Uterus (tissue), 4 donors: ENCODE data around the gene HACE1. TPM values are rescaled to one million over a fixed set of nuclear protein-coding genes. Genes with fewer than 3 reads are reported as not detected.
"Not testable (repeated sequence)": the region's sequence is repeated elsewhere in the genome, so short reads cannot be mapped to it uniquely, and the experiment has no call there.

ENCODE experiments used
- DNase-seq, 2 donors: peaks; one replicate each; pipeline ENCODE4 v3.0.0-alpha.2; 2019 to 2020
- H3K27ac ChIP-seq, 2 donors: fragments of 200-600 bp; sonication (generic); 1 replicate in 1 of 2; 2 replicates in 1 of 2; pipeline ENCODE4 v1.5.1; 2016 to 2018
- H3K27me3 ChIP-seq, 2 donors: fragments of 200-600 bp; sonication (generic); one replicate each; pipeline ENCODE4 v1.5.1; 2018 to 2019; ENCODE audit warnings: control low read depth in 1 of 2
- H3K36me3 ChIP-seq, 2 donors: fragments of 200-600 bp; sonication (generic); one replicate each; pipeline ENCODE4 v1.5.1; 2019; ENCODE audit warnings: control low read depth in 1 of 2
- H3K4me1 ChIP-seq, 2 donors: fragments of 200-600 bp; sonication (generic); one replicate each; pipeline ENCODE4 v1.5.1; 2018 to 2019; ENCODE audit warnings: control low read depth in 1 of 2
- H3K4me3 ChIP-seq, 2 donors: fragments of 200-600 bp; sonication (generic); 1 replicate in 1 of 2; 2 replicates in 1 of 2; pipeline ENCODE4 v1.5.1; 2018 to 2019; ENCODE audit warnings: mild to moderate bottlenecking in 1 of 2
- H3K9me3 ChIP-seq, 2 donors: fragments of 200-600 bp; sonication (generic); one replicate each; pipeline ENCODE4 v1.5.1; 2019; ENCODE audit warnings: control low read depth in 1 of 2
- POLR2A ChIP-seq, 2 donors: fragments of 450-650 bp; IDR thresholded peaks; one replicate each; pipeline ENCODE4 v1.6.1; 2016; ENCODE audit warnings: antibody characterized with exemption in 2 of 2, mild to moderate bottlenecking in 1 of 2, moderate library complexity in 1 of 2
- intact Hi-C: fragments of 100-400 bp; cut with DNase I; formaldehyde crosslinking; loops from one replicate; pipeline ENCODE4 v1.15.1; 2023; ENCODE audit warnings: low total_unique reads
- total RNA-seq, 4 donors: library from RNA; depleted of rRNA in 3 of 4; stranded (reverse); fragments of >200 nt in 3 of 4; gene quantifications; one replicate each; pipeline versions ENCODE4 v1.1.0 to v1.2.4, GENCODE V29; 2014 to 2023
- TF ChIP-seq, protein P1 (sequence below), 4 experiments: fragments of 200-600 bp in 2 of 4; fragments of 450-650 bp in 2 of 4; sonication (generic) in 2 of 4; IDR thresholded peaks; one replicate each; pipeline ENCODE4 v1.5.1; 2016 to 2019; ENCODE audit warnings: antibody characterized with exemption in 4 of 4, mild to moderate bottlenecking in 2 of 4, moderate library complexity in 1 of 4
- donor health status: DM: yes; HTN: yes; CAD: no.

The HACE1 gene
- total RNA-seq, 4 donors from 2014 or later = 15.9 to 44.3 (median 26.8) TPM

DNA sequence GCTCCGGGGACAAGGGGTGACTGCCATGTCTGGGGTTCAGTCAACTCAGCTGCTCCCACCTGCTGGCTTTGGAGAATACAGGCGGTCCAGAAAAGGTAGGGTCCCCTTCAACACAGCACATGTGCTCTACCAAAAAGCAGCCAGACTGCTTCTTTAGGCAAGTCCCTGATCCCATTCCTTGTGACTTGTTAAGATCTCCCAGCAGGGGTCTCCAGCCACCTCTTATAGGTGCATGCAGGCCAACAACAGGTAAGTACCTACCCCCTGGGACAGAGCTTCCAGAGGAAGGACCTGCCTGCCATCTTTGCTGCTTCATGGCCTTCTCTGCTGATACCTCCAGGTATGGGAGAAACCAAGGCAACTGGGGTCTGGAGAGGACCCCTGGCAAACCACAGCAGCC, 106.5 kb downstream of the HACE1 start:
- Histone ChIP-seq H3K9me3 (peaks cover 0 to 15% of the 10 kb centered on the region in 2 donors), H3K27ac (no peak overlapping the region), H3K4me1 (no peaks in the 10 kb centered on the region), H3K36me3 (no peaks in the 10 kb centered on the region), H3K27me3 (no peaks in the 10 kb centered on the region), H3K4me3 (no peak overlapping the region)
- intact Hi-C loops = no loop called here
- DNase-seq = no peak
- no peak for TF ChIP-seq POLR2A (IDR thresholded peaks at IDR 0.05)
- TF ChIP-seq, protein P1, sequence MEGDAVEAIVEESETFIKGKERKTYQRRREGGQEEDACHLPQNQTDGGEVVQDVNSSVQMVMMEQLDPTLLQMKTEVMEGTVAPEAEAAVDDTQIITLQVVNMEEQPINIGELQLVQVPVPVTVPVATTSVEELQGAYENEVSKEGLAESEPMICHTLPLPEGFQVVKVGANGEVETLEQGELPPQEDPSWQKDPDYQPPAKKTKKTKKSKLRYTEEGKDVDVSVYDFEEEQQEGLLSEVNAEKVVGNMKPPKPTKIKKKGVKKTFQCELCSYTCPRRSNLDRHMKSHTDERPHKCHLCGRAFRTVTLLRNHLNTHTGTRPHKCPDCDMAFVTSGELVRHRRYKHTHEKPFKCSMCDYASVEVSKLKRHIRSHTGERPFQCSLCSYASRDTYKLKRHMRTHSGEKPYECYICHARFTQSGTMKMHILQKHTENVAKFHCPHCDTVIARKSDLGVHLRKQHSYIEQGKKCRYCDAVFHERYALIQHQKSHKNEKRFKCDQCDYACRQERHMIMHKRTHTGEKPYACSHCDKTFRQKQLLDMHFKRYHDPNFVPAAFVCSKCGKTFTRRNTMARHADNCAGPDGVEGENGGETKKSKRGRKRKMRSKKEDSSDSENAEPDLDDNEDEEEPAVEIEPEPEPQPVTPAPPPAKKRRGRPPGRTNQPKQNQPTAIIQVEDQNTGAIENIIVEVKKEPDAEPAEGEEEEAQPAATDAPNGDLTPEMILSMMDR (IDR thresholded peaks at IDR 0.05) = no peak

DNA sequence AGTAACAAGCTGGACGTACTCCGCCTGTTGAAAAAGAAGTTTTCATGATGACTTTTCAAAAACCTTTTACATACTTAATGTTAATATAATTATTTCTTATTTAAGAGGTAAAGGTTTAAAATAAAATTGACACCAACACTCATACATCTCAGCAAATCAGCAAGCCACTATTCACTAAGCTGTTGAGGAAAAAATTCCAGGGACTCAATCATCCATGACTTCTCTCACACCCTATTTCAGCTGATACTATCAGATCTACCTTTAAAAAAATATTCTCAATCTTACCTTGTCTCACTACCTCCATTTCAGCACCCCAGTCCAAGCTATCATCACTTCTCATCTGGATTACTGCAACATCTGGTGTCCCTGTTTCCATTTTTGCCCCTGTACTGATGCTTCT, 109.3 kb downstream of the HACE1 start:
- TF ChIP-seq, protein P1 (IDR thresholded peaks at IDR 0.05) = no peak
- no peak for TF ChIP-seq POLR2A (IDR thresholded peaks at IDR 0.05)

GRCh38 chr6:104739124-104739523, 120.6 kb downstream of the HACE1 start:
- H3K9me3 ChIP-seq, H3K27me3 ChIP-seq, H3K27ac ChIP-seq, H3K4me3 ChIP-seq, DNase-seq, H3K36me3 ChIP-seq, H3K4me1 ChIP-seq, intact Hi-C loops: not testable (repeated sequence)

More for the DNA sequence above, 109.3 kb downstream of the HACE1 start:
- intact Hi-C loops = no loop called here
- H3K27me3 ChIP-seq = no peaks in the 10 kb centered on the region
- H3K4me1 ChIP-seq = no peaks in the 10 kb centered on the region
- DNase-seq = no peak
- peaks cover 0 to 8% of the 10 kb centered on the region in 2 donors for H3K9me3 ChIP-seq
- no peak overlapping the region for H3K27ac ChIP-seq
- H3K36me3 ChIP-seq = no peaks in the 10 kb centered on the region
- H3K4me3 ChIP-seq = no peak overlapping the region

GRCh38 chr6:104737567-104737966, 122.2 kb downstream of the HACE1 start:
- H3K4me3 ChIP-seq, DNase-seq, H3K27ac ChIP-seq, H3K4me1 ChIP-seq, H3K36me3 ChIP-seq, H3K27me3 ChIP-seq, H3K9me3 ChIP-seq, intact Hi-C loops: not testable (repeated sequence)

DNA sequence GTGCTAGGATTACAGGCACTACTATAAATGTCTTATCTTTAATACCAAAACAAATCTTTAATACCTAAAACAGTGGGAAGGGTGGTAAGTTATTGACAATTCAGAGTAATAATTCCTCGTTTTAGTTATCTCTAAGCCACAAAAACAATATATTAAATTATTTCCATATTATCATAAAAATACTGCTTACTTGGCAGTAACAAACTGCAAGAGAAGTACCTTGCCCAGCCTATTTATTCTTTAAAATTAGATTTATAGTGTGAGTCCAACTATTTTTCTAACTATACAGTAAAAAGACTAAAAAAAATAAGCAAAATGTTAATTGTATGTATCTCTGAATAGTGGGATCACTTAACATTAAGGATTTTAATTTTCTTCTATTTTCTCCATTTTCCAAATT, 123.2 kb downstream of the HACE1 start:
- H3K36me3 ChIP-seq = no peaks in the 10 kb centered on the region
- DNase-seq = no peak
- H3K4me1 ChIP-seq = no peaks in the 10 kb centered on the region
- intact Hi-C loops = no loop called here
- no peaks in the 10 kb centered on the region for H3K9me3 ChIP-seq
- no peak overlapping the region for H3K27ac ChIP-seq
- no peak for TF ChIP-seq POLR2A (IDR thresholded peaks at IDR 0.05)
- TF ChIP-seq, protein P1 (IDR thresholded peaks at IDR 0.05) = no peak
- no peak overlapping the region for H3K4me3 ChIP-seq
- no peaks in the 10 kb centered on the region for H3K27me3 ChIP-seq

DNA sequence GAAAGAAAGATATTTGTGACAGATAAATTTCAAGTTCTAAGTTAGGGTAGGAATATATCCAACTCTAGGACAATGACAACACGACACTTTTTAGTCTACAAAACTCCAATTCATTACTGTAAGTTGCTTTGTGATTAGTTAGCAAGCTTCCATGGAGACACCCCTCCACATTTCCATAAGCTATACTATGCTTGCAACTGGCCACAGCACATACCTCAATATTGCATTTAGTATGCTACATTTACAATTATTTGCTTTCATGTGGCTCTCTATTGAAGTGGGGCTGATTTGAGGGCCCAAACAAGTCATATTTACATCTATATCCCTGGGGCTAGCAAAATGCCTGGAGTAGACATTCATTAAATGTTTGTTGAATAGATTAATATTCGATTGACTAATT, 129.3 kb downstream of the HACE1 start:
- Histone ChIP-seq H3K27me3 (no peaks in the 10 kb centered on the region), H3K4me3 (no peak overlapping the region), H3K9me3 (no peaks in the 10 kb centered on the region), H3K4me1 (no peaks in the 10 kb centered on the region), H3K36me3 (no peaks in the 10 kb centered on the region), H3K27ac (no peak overlapping the region)
- TF ChIP-seq POLR2A (IDR thresholded peaks at IDR 0.05) = no peak
- TF ChIP-seq, protein P1 (IDR thresholded peaks at IDR 0.05) = no peak
- DNase-seq = no peak
- intact Hi-C loops = no loop called here
